BLaER1 treated with 17β-estradiol and CSF1 and Interleukin-3, amounts not matched to agents 10 nM and 100 nM (cell line): Measurements from ENCODE around the gene KY.
A peak's percentile ranks its signal among the peaks of the same experiment; 100 is the strongest.

Experiments
- H3K27ac ChIP-seq, 11 experiments: shearing (Covaris generic); formaldehyde crosslinking; 2 replicates each; pipeline ENCODE4 v1.8.1; 2022
- H3K27me3 ChIP-seq, 11 experiments: shearing (Covaris generic); formaldehyde crosslinking; 2 replicates each; pipeline ENCODE4 v1.8.1; 2022
- H3K36me3 ChIP-seq, 11 experiments: shearing (Covaris generic); formaldehyde crosslinking; 2 replicates each; pipeline ENCODE4 v1.8.1; 2022
- H3K4me1 ChIP-seq, 10 experiments: shearing (Covaris generic); formaldehyde crosslinking; 2 replicates each; pipeline ENCODE4 v1.8.1; 2022
- H3K4me2 ChIP-seq, 11 experiments: shearing (Covaris generic); formaldehyde crosslinking; 2 replicates each; pipeline ENCODE4 v1.8.1; 2022
- H3K4me3 ChIP-seq, 10 experiments: shearing (Covaris generic); formaldehyde crosslinking; 2 replicates each; pipeline ENCODE4 v1.8.1; 2022
- H3K9ac ChIP-seq, 11 experiments: shearing (Covaris generic); formaldehyde crosslinking; 2 replicates each; pipeline ENCODE4 v1.8.1; 2022
- H3K9me3 ChIP-seq, 11 experiments: shearing (Covaris generic); formaldehyde crosslinking; replicated peaks in 1 of 11; 2 replicates each; pipeline ENCODE4 v1.8.1; 2022
- H4K20me1 ChIP-seq, 11 experiments: shearing (Covaris generic); formaldehyde crosslinking; 2 replicates each; pipeline ENCODE4 v1.8.1; 2022
- Cebpa-rat ChIP-seq, 11 experiments: shearing (Covaris generic); IDR thresholded peaks; 2 replicates each; pipeline ENCODE4 v1.8.1; 2022

The KY gene

GRCh38 chr3:134672571-134672970, 21.7 kb upstream of the KY start:
- H3K9ac ChIP-seq, result no peak overlapping the region
- H3K27me3 ChIP-seq, result no peaks in the 10 kb centered on the region
- H3K4me2 ChIP-seq, result no peak overlapping the region
- no peak overlapping the region for H3K27ac ChIP-seq
- no peaks in the 10 kb centered on the region for H3K4me1 ChIP-seq
- H3K9me3 ChIP-seq, result peaks cover 30 to 46% (median 41%) of the 10 kb centered on the region in 11 experiments
- no peak for TF ChIP-seq Cebpa-rat (IDR thresholded peaks at IDR 0.05)
- no peaks in the 10 kb centered on the region for H3K36me3 ChIP-seq
- no peaks in the 10 kb centered on the region for H4K20me1 ChIP-seq
- H3K4me3 ChIP-seq, result no peak overlapping the region

DNA sequence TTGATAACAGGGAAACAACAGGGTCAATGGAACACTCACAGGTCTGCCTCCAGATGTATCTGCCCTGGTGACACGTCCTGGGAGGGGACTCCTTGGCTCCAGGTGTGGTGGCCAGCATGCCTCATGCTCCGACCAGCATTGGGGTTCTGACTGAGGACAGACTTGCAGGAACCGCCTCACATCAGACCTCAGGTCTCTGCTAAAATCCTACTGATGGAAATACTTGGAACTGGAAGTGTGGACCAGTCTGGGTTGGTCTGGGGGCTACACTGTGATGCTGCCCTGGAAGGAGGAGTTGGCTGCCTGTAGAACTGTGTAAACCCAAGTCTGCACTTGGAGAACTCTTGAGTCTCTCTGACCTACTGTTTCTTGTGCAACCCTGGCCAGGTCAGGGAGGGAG, 17.1 kb upstream of the KY start:
- no peaks in the 10 kb centered on the region for H3K27me3 ChIP-seq
- H3K4me1 ChIP-seq, result peaks cover 0 to 8% (median 3%) of the 10 kb centered on the region in 10 experiments; a peak in 6 of 20 replicates
- peaks cover 0 to 3% (median 0%) of the 10 kb centered on the region in 11 experiments; a peak in 1 of 22 replicates for H4K20me1 ChIP-seq
- H3K36me3 ChIP-seq, result no peaks in the 10 kb centered on the region
- no peak overlapping the region for H3K4me3 ChIP-seq
- no peak overlapping the region for H3K4me2 ChIP-seq
- no peak overlapping the region for H3K27ac ChIP-seq
- H3K9ac ChIP-seq, result no peak overlapping the region
- H3K9me3 ChIP-seq, result peaks cover 0 to 7% (median 5%) of the 10 kb centered on the region in 11 experiments; a peak in 16 of 22 replicates
- no peak for TF ChIP-seq Cebpa-rat (IDR thresholded peaks at IDR 0.05)

DNA sequence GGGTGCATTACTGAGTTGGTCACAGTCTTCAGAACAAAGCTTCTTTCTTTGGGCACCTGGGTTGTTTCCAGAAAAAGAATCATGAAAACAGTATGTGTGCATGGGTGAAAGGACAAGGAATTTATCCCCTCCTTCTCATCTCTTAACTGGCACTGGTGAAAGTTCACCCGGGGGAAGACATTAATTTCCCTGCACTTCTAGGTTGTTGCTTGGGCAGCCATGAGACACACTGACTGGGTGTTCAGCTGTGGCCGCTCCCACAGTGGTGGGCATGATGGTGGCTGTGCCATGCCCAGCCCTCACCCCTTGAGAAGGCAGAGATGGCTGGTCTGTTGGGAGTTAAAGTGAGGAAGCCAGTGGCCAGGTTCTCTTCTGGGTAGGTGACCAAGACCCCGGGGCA, 16.6 kb upstream of the KY start:
- Histone ChIP-seq H3K27me3 (no peaks in the 10 kb centered on the region), H4K20me1 (peaks cover 0 to 3% (median 0%) of the 10 kb centered on the region in 11 experiments; a peak in 1 of 22 replicates), H3K9me3 (peaks cover 0 to 2% (median 0%) of the 10 kb centered on the region in 11 experiments; a peak in 3 of 22 replicates), H3K36me3 (no peaks in the 10 kb centered on the region), H3K4me3 (no peak overlapping the region), H3K27ac (no peak overlapping the region), H3K4me2 (no peak overlapping the region), H3K9ac (no peak overlapping the region), H3K4me1 (peaks cover 0 to 10% (median 3%) of the 10 kb centered on the region in 10 experiments; a peak in 6 of 20 replicates)
- TF ChIP-seq Cebpa-rat (IDR thresholded peaks at IDR 0.05), result no peak

DNA sequence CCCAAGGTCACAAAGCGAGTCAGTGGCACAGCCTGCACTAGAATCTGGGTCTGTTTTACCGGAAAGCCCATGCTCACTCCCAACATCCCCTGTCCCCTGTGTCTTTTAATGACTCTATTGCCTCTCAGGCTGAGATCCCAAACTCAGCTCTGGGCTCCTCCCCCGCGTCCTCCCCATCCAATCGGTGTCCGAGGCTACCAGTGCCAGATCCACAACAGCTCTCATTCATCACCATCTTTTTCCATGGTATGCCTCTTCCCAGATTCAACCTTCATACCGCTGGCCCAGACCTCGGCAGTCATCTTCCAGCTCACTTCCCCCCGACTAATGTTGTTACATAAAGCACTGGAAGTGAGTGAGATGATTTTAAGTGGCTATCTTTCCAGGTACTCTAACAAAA, 16.1 kb upstream of the KY start:
- Histone ChIP-seq H3K4me2 (no peak overlapping the region), H3K4me1 (peaks cover 0 to 10% (median 3%) of the 10 kb centered on the region in 10 experiments; a peak in 6 of 20 replicates), H3K4me3 (no peak overlapping the region), H3K27me3 (no peaks in the 10 kb centered on the region), H3K27ac (no peak overlapping the region), H3K36me3 (no peaks in the 10 kb centered on the region), H4K20me1 (peaks cover 0 to 3% (median 0%) of the 10 kb centered on the region in 11 experiments; a peak in 1 of 22 replicates), H3K9ac (no peak overlapping the region), H3K9me3 (peaks cover 0 to 2% (median 0%) of the 10 kb centered on the region in 11 experiments; a peak in 2 of 22 replicates)
- TF ChIP-seq Cebpa-rat (IDR thresholded peaks at IDR 0.05), result no peak

DNA sequence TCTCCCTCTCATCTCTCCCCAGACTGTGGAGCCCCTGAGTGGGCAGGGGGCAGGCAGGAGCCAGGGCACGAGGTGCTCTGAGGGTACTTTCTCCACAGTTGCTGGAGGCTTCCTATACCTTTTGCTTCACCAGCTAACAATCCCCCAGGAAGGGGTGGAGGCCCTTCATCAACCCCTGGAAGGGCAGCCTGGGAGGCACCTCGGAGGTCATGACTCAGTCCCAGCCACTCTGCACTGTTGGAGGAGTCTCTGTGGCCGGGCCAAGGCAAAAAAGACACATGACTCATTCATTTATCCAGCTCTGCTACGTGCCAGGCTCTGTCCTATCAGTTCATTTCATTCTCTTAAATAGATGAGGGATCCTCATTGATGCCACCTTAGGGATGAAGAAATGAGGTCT, 15.6 kb upstream of the KY start:
- no peaks in the 10 kb centered on the region for H3K36me3 ChIP-seq
- H3K27ac ChIP-seq, result no peak overlapping the region
- no peak overlapping the region for H3K4me3 ChIP-seq
- peaks cover 0 to 10% (median 3%) of the 10 kb centered on the region in 10 experiments; a peak in 6 of 20 replicates for H3K4me1 ChIP-seq
- H4K20me1 ChIP-seq, result peaks cover 0 to 3% (median 0%) of the 10 kb centered on the region in 11 experiments; a peak in 1 of 22 replicates
- peaks cover 0 to 6% (median 0%) of the 10 kb centered on the region in 11 experiments; a peak in 2 of 22 replicates for H3K9me3 ChIP-seq
- no peaks in the 10 kb centered on the region for H3K27me3 ChIP-seq
- no peak for TF ChIP-seq Cebpa-rat (IDR thresholded peaks at IDR 0.05)
- H3K4me2 ChIP-seq, result no peak overlapping the region
- H3K9ac ChIP-seq, result no peak overlapping the region

- no peak for TF ChIP-seq Cebpa-rat (IDR thresholded peaks at IDR 0.05)
- Histone ChIP-seq H3K4me1 (peaks cover 0 to 10% (median 3%) of the 10 kb centered on the region in 10 experiments; a peak in 6 of 20 replicates), H3K9ac (no peak overlapping the region), H3K27me3 (no peaks in the 10 kb centered on the region), H4K20me1 (peaks cover 0 to 3% (median 0%) of the 10 kb centered on the region in 11 experiments; a peak in 1 of 22 replicates), H3K27ac (no peak overlapping the region), H3K9me3 (peaks cover 0 to 6% (median 0%) of the 10 kb centered on the region in 11 experiments; a peak in 2 of 22 replicates), H3K36me3 (no peaks in the 10 kb centered on the region), H3K4me2 (no peak overlapping the region), H3K4me3 (no peak overlapping the region)
Measured at GRCh38 chr3:134666052-134666451, 15.2 kb upstream of the KY start.

- no peak overlapping the region for H3K4me2 ChIP-seq
- H3K4me1 ChIP-seq, result peaks cover 0 to 10% (median 3%) of the 10 kb centered on the region in 10 experiments; a peak in 10 of 20 replicates
- H3K36me3 ChIP-seq, result no peaks in the 10 kb centered on the region
- H3K4me3 ChIP-seq, result no peak overlapping the region
- no peak overlapping the region for H3K27ac ChIP-seq
- TF ChIP-seq Cebpa-rat (IDR thresholded peaks at IDR 0.05), result no peak
- H3K9me3 ChIP-seq, result peaks cover 0 to 6% (median 0%) of the 10 kb centered on the region in 11 experiments; a peak in 2 of 22 replicates
- H4K20me1 ChIP-seq, result peaks cover 0 to 3% (median 0%) of the 10 kb centered on the region in 11 experiments; a peak in 1 of 22 replicates
- no peaks in the 10 kb centered on the region for H3K27me3 ChIP-seq
- H3K9ac ChIP-seq, result no peak overlapping the region
Measured at GRCh38 chr3:134665243-134665642, 14.4 kb upstream of the KY start.

DNA sequence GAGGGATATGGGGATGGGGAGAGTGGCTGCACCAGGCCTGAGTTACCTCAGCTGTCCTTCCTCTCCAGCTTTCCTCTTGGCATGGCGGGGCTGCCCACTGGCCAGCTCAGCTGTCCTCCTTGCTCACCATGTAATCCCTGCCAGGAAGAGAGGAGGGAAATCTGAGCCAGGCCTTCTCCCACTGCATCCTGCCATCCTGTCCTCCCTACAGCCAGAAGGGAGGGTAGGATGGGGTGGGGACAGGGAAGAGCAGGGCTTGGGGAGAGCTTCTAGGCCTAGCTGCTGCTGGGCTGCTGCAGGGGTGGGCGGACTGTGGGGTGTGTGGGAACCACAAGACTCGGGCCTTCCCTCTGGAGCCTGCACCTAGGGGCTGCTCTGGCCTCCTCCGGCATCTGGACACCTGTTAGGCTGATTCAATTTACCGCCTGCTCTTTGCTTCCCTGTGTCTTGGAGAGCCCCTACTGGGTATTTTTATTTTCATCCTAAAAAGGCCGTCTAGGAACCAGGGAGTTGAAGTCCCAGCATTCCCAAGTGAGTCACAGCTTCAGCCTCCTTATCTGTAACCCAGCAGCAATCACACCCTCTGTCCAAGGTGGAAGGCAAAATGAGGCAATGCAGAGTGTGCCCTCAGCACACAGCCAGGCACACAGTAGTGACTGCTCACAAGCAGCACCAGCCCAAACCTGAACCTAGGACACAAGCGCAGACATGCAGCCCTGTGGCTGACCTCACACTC, 13.1 kb upstream of the KY start:
- H3K27ac ChIP-seq, result no peak overlapping the region
- 0 out of 22 replicates have a peak, but pooled peaks cover 0 to 3% (median 0%) of the 10 kb centered on the region in 11 experiments for H3K27me3 ChIP-seq
- H3K4me3 ChIP-seq, result no peak overlapping the region
- peaks cover 0 to 23% (median 16%) of the 10 kb centered on the region in 10 experiments; a peak in 14 of 20 replicates for H3K4me1 ChIP-seq
- no peak overlapping the region for H3K9ac ChIP-seq
- H3K9me3 ChIP-seq, result peaks cover 0 to 6% (median 0%) of the 10 kb centered on the region in 11 experiments; a peak in 2 of 22 replicates
- H3K36me3 ChIP-seq, result no peaks in the 10 kb centered on the region
- TF ChIP-seq Cebpa-rat (IDR thresholded peaks at IDR 0.05), result no peak
- peaks cover 0 to 3% (median 0%) of the 10 kb centered on the region in 11 experiments; a peak in 2 of 22 replicates for H4K20me1 ChIP-seq
- H3K4me2 ChIP-seq, result peak overlapping the region in 4 of 11 experiments; percentile 8 to 21 (median 19); a peak in 5 of 22 replicates

DNA sequence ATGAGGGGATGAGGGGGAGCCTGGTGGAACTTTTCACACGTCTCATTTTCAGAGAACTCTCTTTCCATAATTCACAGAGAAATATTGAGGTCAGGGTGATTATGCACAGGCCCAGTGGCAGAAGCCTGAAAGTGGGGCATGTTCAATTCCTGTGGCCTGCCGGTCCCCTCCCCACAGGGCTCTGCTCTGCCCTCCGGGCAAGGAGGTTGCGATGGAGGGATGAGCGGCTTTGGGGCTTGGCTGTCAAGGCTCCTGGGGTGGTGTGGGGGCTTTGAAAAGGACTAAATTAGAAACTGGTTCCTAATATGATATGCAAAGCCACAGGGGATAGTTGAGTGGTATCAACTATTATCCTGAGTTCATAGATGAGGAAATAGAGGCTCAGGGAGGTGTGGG, 9.2 kb upstream of the KY start:
- Histone ChIP-seq H4K20me1 (peaks cover 0 to 3% (median 0%) of the 10 kb centered on the region in 11 experiments; a peak in 3 of 22 replicates), H3K4me2 (peak overlapping the region in 8 of 11 experiments; percentile 44 to 69 (median 56); a peak in 16 of 22 replicates), H3K9ac (no peak overlapping the region), H3K36me3 (no peaks in the 10 kb centered on the region), H3K4me1 (peaks cover 0 to 27% (median 17%) of the 10 kb centered on the region in 10 experiments; a peak in 14 of 20 replicates), H3K9me3 (peaks cover 0 to 6% (median 0%) of the 10 kb centered on the region in 11 experiments; a peak in 2 of 22 replicates), H3K27me3 (0 out of 22 replicates have a peak, but pooled peaks cover 0 to 3% (median 0%) of the 10 kb centered on the region in 11 experiments), H3K4me3 (no peak overlapping the region), H3K27ac (no peak overlapping the region)
- no peak for TF ChIP-seq Cebpa-rat (IDR thresholded peaks at IDR 0.05)
